Upper lobe of right lung (tissue), 1 donor: ENCODE results near the gene COL5A3. TPM values are rescaled to one million over a fixed set of nuclear protein-coding genes. Genes with fewer than 3 reads are reported as not detected.

Experiments
- ATAC-seq: fragments of 200-7000 bp; cut with Tn5 transposase; one replicate; pipeline ENCODE4 v1.9.1; 2020; ENCODE audit warnings: mild to moderate bottlenecking, moderate library complexity
- DNase-seq: peaks from one replicate; pipeline ENCODE4 v3.0.0-alpha.2; 2020
- H3K27ac ChIP-seq: fragments of 200-600 bp; one replicate; pipeline ENCODE4 v1.8.0; 2022
- H3K27me3 ChIP-seq: fragments of 200-600 bp; one replicate; pipeline ENCODE4 v1.8.0; 2022; ENCODE audit warnings: mild to moderate bottlenecking
- H3K36me3 ChIP-seq: fragments of 200-600 bp; one replicate; pipeline ENCODE4 v1.8.0; 2022
- H3K4me1 ChIP-seq: fragments of 200-600 bp; one replicate; pipeline ENCODE4 v1.8.0; 2022
- H3K4me3 ChIP-seq: fragments of 200-600 bp; one replicate; pipeline ENCODE4 v1.8.0; 2022; ENCODE audit warnings: mild to moderate bottlenecking
- H3K9me3 ChIP-seq: fragments of 200-600 bp; one replicate; pipeline ENCODE4 v1.8.0; 2022
- CTCF ChIP-seq: fragments of 200-600 bp; IDR thresholded peaks from one replicate; pipeline ENCODE4 v1.8.0; 2022; ENCODE audit warnings: antibody characterized with exemption
- intact Hi-C: fragments of 100-400 bp; cut with DNase I; formaldehyde crosslinking; loops from one replicate; pipeline ENCODE4 v1.11.0; 2022
- total RNA-seq: library from RNA; stranded (reverse); fragmentation: NEBNext Ultra II Directional; extraction: Animal tissue kit (Norgen Biotek cat#: 25700); gene quantifications from one replicate; pipeline ENCODE4 v1.2.1, GENCODE V29; 2021
- donor health status: DM: no; HTN: yes; CAD: no; lungs with severe emphysema.

The COL5A3 gene
- total RNA-seq, 1 donor from 2014 or later, result 9.6 TPM

GRCh38 chr19:9936326-9937000, 73.8 kb downstream of the COL5A3 start, which contains the start of gene OLFM2:
OLFM2 (minus strand) TSS chr19:9936515; CDS start chr19:9936366, 149 bp downstream.
- DNase-seq (no peak), ATAC-seq (no peak)
- no peaks in the 10 kb centered on the region for H3K36me3 ChIP-seq
- TF ChIP-seq CTCF, result no peak
- H3K27ac ChIP-seq, result no peak within 1 kb of the TSS
- peaks cover 11% of the 10 kb centered on the region for H3K4me1 ChIP-seq
- no peaks in the 10 kb centered on the region for H3K9me3 ChIP-seq
- H3K27me3 ChIP-seq, result peaks cover 30% of the 10 kb centered on the region
- intact Hi-C loops, result no loop called here
- peak within 1 kb of the TSS; percentile 34 for H3K4me3 ChIP-seq

GRCh38 chr19:9935506-9936325, 74.6 kb downstream of the COL5A3 start:
- ATAC-seq (peak; percentile 9), DNase-seq (no peak)
- H3K27ac ChIP-seq, result no peak overlapping the region
- H3K4me3 ChIP-seq, result peak overlapping the region; percentile 34
- no peaks in the 10 kb centered on the region for H3K36me3 ChIP-seq
- H3K9me3 ChIP-seq, result no peaks in the 10 kb centered on the region
- intact Hi-C loops, result loop anchor here (2.0 kb wide), 1 partner anchor 93 kb away; no protein-coding TSS in a partner anchor
- TF ChIP-seq CTCF, result no peak
- H3K4me1 ChIP-seq, result peaks cover 14% of the 10 kb centered on the region
- peaks cover 33% of the 10 kb centered on the region for H3K27me3 ChIP-seq

GRCh38 chr19:9934132-9934950, 76.0 kb downstream of the COL5A3 start:
- intact Hi-C loops, result loop anchor here (2.0 kb wide), 1 partner anchor 94 kb away; no protein-coding TSS in a partner anchor
- H3K36me3 ChIP-seq, result no peaks in the 10 kb centered on the region
- H3K27me3 ChIP-seq, result peaks cover 33% of the 10 kb centered on the region
- H3K4me1 ChIP-seq, result peaks cover 14% of the 10 kb centered on the region
- peak; percentile 83 for TF ChIP-seq CTCF
- no peaks in the 10 kb centered on the region for H3K9me3 ChIP-seq
- peak overlapping the region; percentile 34 for H3K4me3 ChIP-seq
- no peak overlapping the region for H3K27ac ChIP-seq
- DNase-seq (peak; percentile 82), ATAC-seq (peak; percentile 90)

GRCh38 chr19:9932835-9933234, 77.5 kb downstream of the COL5A3 start:
- DNase-seq (no peak), ATAC-seq (no peak)

More at GRCh38 chr19:9932835-9933234, 77.5 kb downstream of the COL5A3 start:
- Histone ChIP-seq H3K27me3 (peaks cover 33% of the 10 kb centered on the region), H3K36me3 (no peaks in the 10 kb centered on the region), H3K9me3 (no peaks in the 10 kb centered on the region), H3K4me1 (peaks cover 14% of the 10 kb centered on the region), H3K27ac (no peak overlapping the region), H3K4me3 (no peak overlapping the region)
- intact Hi-C loops, result no loop called here
- no peak for TF ChIP-seq CTCF
